GM12874 (cell line): ENCODE measurements around the gene BHLHE23.

Experiments
- TF ChIP-seq, protein P1 (sequence below): IDR thresholded peaks from 2 replicates; pipeline ENCODE4 v1.5.1; 2011; ENCODE audit warnings: low read depth, mild to moderate bottlenecking, control low read depth, low read length, moderate library complexity; ENCODE audit not compliant: insufficient read depth

The BHLHE23 gene

DNA sequence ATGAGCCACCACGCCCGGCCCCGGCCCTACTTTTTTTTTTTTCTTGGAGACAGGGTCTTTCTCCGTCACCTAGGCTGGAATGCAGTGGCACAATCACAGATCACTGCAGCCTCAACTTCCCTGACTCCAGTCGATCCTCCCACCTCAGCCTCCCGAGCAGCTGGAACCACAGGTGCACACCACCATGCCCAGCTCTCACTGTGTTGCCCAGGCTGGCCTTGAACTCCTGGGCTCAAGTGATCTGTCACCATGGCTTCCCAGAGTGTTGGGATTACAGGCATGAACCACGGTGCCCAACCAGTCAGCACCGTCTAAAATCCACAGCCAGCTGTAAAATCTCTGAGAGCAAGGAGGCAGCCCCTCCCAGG is 36.8 kb downstream of the BHLHE23 start:
- TF ChIP-seq, protein P1, sequence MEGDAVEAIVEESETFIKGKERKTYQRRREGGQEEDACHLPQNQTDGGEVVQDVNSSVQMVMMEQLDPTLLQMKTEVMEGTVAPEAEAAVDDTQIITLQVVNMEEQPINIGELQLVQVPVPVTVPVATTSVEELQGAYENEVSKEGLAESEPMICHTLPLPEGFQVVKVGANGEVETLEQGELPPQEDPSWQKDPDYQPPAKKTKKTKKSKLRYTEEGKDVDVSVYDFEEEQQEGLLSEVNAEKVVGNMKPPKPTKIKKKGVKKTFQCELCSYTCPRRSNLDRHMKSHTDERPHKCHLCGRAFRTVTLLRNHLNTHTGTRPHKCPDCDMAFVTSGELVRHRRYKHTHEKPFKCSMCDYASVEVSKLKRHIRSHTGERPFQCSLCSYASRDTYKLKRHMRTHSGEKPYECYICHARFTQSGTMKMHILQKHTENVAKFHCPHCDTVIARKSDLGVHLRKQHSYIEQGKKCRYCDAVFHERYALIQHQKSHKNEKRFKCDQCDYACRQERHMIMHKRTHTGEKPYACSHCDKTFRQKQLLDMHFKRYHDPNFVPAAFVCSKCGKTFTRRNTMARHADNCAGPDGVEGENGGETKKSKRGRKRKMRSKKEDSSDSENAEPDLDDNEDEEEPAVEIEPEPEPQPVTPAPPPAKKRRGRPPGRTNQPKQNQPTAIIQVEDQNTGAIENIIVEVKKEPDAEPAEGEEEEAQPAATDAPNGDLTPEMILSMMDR: no peak

DNA sequence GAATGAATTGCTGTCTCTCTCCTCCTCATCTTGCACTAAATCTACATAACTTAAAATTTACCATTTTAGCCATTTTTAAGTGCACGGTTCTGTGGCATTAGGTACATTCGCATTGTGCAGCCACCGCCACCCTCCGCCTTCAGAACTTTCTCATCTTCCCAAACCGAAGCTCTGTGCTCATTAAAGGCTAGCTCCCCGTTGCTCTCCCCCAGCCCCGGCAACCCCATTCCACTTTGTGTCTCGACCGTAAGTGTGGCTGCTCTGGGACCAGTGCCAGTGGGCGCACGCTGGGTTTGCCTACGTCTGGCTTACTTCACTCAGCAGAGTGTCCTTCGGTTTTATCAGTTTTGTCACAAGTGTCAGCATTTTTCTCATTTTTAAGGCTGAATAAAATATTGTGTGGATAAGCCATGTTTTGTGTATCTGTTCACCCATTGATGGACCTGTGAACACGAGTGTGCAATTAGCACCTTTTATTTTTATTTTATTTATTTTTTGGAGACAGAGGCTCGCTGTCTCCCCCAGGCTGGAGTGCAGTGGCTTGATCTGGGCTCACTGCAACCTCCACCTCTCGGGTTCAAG is 37.5 kb downstream of the BHLHE23 start:
- TF ChIP-seq, protein P1: no peak

DNA sequence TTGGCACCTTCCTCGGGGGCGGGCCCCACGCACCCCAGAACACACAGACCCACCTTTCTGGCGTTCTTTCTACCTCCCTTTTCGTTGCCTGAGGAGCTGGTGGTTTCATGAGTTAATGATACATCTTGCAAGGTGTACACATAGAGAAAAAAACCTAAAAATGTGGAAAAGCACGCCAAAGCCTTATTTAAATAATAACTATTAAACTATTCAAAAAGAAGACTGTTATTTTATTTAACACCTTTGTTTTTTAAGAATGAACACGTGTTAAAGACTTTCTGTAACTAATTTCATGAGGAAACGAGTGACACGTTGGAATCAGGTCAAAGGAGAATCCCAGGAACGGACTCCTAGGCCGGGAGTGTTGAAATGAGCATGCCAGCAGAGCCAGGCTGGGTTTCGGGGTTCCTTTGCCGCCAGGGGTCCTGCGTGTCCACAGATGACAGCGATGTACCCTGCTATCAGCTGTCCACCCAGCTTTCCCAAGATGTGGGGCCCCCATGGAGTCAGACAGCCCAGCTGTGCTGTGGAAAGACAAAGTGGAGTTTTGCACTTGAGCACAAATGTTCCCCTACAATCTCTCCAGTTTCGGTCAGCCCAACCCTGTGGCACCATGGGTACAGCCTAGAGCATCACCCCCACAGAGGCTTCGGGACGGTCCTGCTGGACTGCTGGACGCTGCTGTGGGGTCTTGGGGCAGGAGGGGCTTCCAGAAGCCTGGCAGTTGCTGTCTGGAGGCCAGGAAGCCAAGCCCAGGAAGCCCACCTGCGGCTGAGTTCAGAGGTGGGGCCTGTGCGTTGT is 38.2 kb downstream of the BHLHE23 start:
- TF ChIP-seq, protein P1: no peak

DNA sequence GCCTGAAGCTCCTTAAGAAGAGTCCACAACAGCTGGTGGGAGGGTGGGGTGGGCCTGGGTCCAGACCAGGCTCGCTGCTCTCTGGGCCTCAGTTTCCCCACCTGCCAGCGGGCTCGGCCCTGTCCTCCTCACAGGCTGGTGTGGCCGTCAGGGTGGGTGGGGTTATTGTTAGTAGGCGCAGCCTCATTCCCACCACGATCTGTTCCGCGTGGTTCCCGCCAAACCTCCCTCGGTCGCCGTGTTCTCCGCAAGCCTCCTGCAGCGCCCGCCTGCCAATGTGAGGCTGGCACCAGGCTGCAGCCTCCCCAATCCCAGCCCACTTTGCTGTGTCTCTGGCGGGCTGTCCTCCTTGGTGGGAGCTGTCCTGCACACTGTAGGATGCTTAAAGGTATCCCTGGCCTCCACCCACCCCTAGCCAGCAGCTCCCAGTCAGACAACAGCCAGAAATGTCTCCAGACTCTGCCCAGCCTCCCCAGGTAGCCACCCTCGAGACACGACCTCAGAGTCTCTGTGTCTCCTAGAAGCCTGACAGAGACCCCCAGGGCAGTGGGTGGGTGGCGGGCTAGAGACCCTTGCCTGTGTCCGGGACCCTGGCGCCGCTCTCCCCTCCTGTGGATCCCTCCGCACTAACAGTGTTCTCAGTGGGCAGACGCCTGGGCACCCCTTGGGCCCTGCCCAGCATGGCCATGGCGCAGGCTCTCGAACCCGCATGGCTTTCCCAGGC is 39.0 kb downstream of the BHLHE23 start:
- TF ChIP-seq, protein P1: no peak

DNA sequence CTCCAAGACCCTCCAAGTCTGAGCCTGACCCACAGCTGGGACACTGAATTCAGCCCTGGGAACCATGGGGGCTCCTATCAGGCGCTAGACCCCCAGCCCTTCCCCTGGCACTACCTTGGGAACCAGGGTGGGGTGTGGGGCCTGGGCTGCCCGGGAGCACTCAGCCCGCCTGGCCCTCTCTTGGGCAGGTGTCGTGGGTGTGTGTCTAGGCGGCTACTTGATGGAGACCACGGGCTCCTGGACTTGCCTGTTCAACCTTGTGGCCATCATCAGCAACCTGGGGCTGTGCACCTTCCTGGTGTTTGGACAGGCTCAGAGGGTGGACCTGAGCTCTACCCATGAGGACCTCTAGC is 39.6 kb downstream of the BHLHE23 start:
- TF ChIP-seq, protein P1: no peak

DNA sequence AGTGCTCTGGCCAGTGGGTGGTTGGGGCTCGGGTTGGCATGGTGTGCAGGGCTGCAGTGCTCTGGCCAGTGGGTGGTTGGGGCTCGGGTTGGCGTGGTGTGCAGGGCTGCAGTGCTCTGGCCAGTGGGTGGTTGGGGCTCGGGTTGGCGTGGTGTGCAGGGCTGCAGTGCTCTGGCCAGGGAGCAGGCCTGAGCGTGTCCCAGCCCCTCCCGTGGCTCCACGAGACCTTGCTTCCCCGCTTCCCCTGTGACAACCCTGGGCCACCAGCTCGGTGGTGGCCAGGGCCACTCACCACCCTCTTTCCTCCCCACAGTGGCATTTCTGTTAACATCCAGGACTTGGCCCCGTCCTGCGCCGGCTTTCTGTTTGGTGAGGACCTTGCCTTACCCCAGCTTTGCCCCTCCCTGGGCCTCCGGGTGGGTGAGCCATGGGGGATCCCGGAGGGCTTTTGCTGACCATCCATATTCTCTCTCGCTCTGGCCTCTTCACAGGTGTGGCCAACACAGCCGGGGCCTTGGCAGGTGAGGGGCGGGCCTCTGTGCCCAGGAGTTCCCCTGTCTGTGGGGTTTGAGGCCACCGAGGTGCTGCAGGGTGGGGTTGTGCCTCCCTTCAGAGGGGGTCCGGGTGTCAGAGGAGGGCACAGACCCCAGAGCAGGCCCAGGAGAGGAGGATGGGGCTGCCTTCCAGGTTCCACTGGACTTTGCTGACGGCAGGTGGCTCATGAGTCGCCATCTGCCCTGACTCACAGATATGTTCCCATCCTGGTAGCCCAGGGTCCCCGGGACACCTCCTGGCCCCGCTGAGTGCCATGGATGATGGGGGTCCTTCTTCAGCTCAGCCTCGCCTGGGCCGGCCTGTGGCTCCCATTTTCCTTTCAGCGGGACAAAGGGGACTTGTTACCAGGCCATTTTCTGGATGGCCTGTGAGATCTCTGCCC is 40.3 kb downstream of the BHLHE23 start:
- TF ChIP-seq, protein P1: no peak
